Spleen (tissue), 11 donors: Measurements from ENCODE around the gene PPP6R3. TPM values are rescaled to one million over a fixed set of nuclear protein-coding genes. Genes with fewer than 3 reads are reported as not detected.

Experiments
- DNase-seq: peaks from one replicate; pipeline ENCODE4 v3.0.0-alpha.2; 2020
- H3K27ac ChIP-seq, 8 donors: fragments of 200-600 bp; sonication (generic) in 7 of 8; 1 replicate in 4 of 8; 2 replicates in 4 of 8; pipeline versions ENCODE4 v1.5.0 to v1.8.0; 2016 to 2021; ENCODE audit warnings: inconsistent platforms in 4 of 8, mild to moderate bottlenecking in 4 of 8, moderate library complexity in 1 of 8
- H3K27me3 ChIP-seq, 7 donors: fragments of 200-600 bp; sonication (generic) in 6 of 7; replicated peaks in 1 of 7; 1 replicate in 4 of 7; 2 replicates in 3 of 7; pipeline versions ENCODE4 v1.5.0 to v1.8.0; 2016 to 2021; ENCODE audit warnings: inconsistent platforms in 3 of 7, mild to moderate bottlenecking in 1 of 7
- H3K36me3 ChIP-seq, 6 donors: fragments of 200-600 bp; sonication (generic) in 5 of 6; 1 replicate in 4 of 6; 2 replicates in 2 of 6; pipeline versions ENCODE4 v1.5.0 to v1.8.0; 2016 to 2021; ENCODE audit warnings: inconsistent platforms in 2 of 6
- H3K4me1 ChIP-seq, 6 donors: fragments of 200-600 bp; sonication (generic) in 5 of 6; 1 replicate in 3 of 6; 2 replicates in 3 of 6; pipeline versions ENCODE4 v1.5.0 to v1.8.0; 2016 to 2021; ENCODE audit warnings: inconsistent platforms in 3 of 6
- H3K4me3 ChIP-seq, 8 donors: fragments of 200-600 bp; sonication (generic) in 7 of 8; 1 replicate in 4 of 8; 2 replicates in 4 of 8; pipeline versions ENCODE4 v1.5.0 to v1.8.0; 2016 to 2021; ENCODE audit warnings: inconsistent platforms in 4 of 8, mild to moderate bottlenecking in 4 of 8, moderate library complexity in 2 of 8
- H3K9me3 ChIP-seq, 8 donors: fragments of 200-600 bp; sonication (generic) in 7 of 8; 1 replicate in 4 of 8; 2 replicates in 4 of 8; pipeline versions ENCODE4 v1.5.0 to v1.8.0; 2016 to 2021; ENCODE audit warnings: inconsistent platforms in 4 of 8
- POLR2A ChIP-seq, 3 donors: fragments of 450-650 bp; IDR thresholded peaks; one replicate each; pipeline ENCODE4 v1.5.1; 2017; ENCODE audit warnings: antibody characterized with exemption in 3 of 3, mild to moderate bottlenecking in 1 of 3
- POLR2AphosphoS5 ChIP-seq, 3 donors: sonication (generic); formaldehyde crosslinking; IDR thresholded peaks; one replicate each; pipeline ENCODE4 v1.5.1; 2017; ENCODE audit warnings: antibody characterized with exemption in 3 of 3
- WGBS, 5 donors: extraction: QIAGEN DNeasy Blood & Tissue Kit in 3 of 5; methylation state at CpG; one replicate each; pipeline versions ENCODE4 v1.1.5 to v1.1.7; 2013 to 2018; 5-methylcytosine and 5-hydroxymethylcytosine counted together
- intact Hi-C: fragments of 100-400 bp; cut with DNase I; formaldehyde crosslinking; loops from one replicate; pipeline ENCODE4 v1.15.0; 2023; ENCODE audit warnings: low total_unique reads
- polyA plus RNA-seq, 3 donors: library from polyadenylated mRNA; stranded (reverse); fragments of 200-250 nt; gene quantifications; one replicate each; pipeline ENCODE4 v1.2.1, GENCODE V29; 2013
- total RNA-seq, 7 donors: library from RNA; depleted of rRNA in 3 of 7; stranded (reverse); fragments of >200 nt in 3 of 7; fragmentation: NEBNext Ultra II Directional in 4 of 7; extraction: Animal tissue kit (Norgen Biotek cat#: 25700) in 4 of 7; gene quantifications; one replicate each; pipeline versions ENCODE4 v1.1.0 to v1.2.1, GENCODE V29; 2016 to 2021
- TF ChIP-seq, protein P1 (sequence below), 11 experiments: fragments of 200-600 bp in 7 of 11; fragments of 450-650 bp in 4 of 11; sonication (generic) in 4 of 11; IDR thresholded peaks in 8 of 11; conservative IDR thresholded peaks in 3 of 11; 1 replicate in 7 of 11; 2 replicates in 4 of 11; pipeline versions ENCODE4 v1.4.0 to v1.8.0; 2016 to 2021; ENCODE audit warnings: antibody characterized with exemption in 11 of 11, inconsistent platforms in 4 of 11, mild to moderate bottlenecking in 1 of 11
- donor health status: healthy with polysubstance abuse.
- donor health status: DM: no; HTN: no; CAD: no; lungs with moderate emphysema.
- donor health status: DM: no; HTN: no; CAD: no.
- donor health status: Bipolar disorder and iron deficiency.
- donor health status: healthy.
- donor health status: DM: no; HTN: no; CAD: no.
- donor health status: DM: yes; HTN: yes; CAD: no.

Gene PPP6R3
- total and polyA plus RNA-seq, 10 donors, result 23.9 to 178 (median 122) TPM

- intact Hi-C loops, result no loop called here
- Histone ChIP-seq H3K4me3 (no peak overlapping the region), H3K9me3 (no peaks in the 10 kb centered on the region), H3K27me3 (no peaks in the 10 kb centered on the region), H3K27ac (no peak overlapping the region), H3K36me3 (peaks cover 0 to 29% (median 6%) of the 10 kb centered on the region in 6 donors), H3K4me1 (peaks cover 21 to 93% (median 59%) of the 10 kb centered on the region in 6 donors)
- DNase-seq, result no peak
- TF ChIP-seq POLR2AphosphoS5 (IDR thresholded peaks at IDR 0.05), result no peak
- TF ChIP-seq POLR2A (IDR thresholded peaks at IDR 0.05), result no peak
- TF ChIP-seq, protein P1, sequence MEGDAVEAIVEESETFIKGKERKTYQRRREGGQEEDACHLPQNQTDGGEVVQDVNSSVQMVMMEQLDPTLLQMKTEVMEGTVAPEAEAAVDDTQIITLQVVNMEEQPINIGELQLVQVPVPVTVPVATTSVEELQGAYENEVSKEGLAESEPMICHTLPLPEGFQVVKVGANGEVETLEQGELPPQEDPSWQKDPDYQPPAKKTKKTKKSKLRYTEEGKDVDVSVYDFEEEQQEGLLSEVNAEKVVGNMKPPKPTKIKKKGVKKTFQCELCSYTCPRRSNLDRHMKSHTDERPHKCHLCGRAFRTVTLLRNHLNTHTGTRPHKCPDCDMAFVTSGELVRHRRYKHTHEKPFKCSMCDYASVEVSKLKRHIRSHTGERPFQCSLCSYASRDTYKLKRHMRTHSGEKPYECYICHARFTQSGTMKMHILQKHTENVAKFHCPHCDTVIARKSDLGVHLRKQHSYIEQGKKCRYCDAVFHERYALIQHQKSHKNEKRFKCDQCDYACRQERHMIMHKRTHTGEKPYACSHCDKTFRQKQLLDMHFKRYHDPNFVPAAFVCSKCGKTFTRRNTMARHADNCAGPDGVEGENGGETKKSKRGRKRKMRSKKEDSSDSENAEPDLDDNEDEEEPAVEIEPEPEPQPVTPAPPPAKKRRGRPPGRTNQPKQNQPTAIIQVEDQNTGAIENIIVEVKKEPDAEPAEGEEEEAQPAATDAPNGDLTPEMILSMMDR (IDR thresholded peaks at IDR 0.05 in 8 of 11, conservative IDR thresholded peaks at IDR 0.05 in 3 of 11), result no peak
- WGBS, 5 donors, result 52 to 58% (median 55%) methylated on average over 4 of the region's 4 CpGs
Observed at GRCh38 chr11:68509066-68509465, 48.5 kb downstream of the PPP6R3 start.

GRCh38 chr11:68513930-68514487 lies 53.5 kb downstream of the PPP6R3 start:
- no peaks in the 10 kb centered on the region for H3K9me3 ChIP-seq
- H3K4me3 ChIP-seq, result no peak overlapping the region
- H3K36me3 ChIP-seq, result peaks cover 0 to 57% (median 12%) of the 10 kb centered on the region in 6 donors
- intact Hi-C loops, result no loop called here
- WGBS, 5 donors, result 88 to 92% (median 90%) methylated on average over 6 of the region's 6 CpGs
- no peaks in the 10 kb centered on the region for H3K27me3 ChIP-seq
- H3K27ac ChIP-seq, result no peak overlapping the region
- no peak for DNase-seq
- peaks cover 3 to 76% (median 25%) of the 10 kb centered on the region in 6 donors for H3K4me1 ChIP-seq
- TF ChIP-seq POLR2A (IDR thresholded peaks at IDR 0.05) (no peak), POLR2AphosphoS5 (IDR thresholded peaks at IDR 0.05) (peak in 1 of 3 donors; percentile 9)

- intact Hi-C loops, result no loop called here
- TF ChIP-seq, protein P1 (IDR thresholded peaks at IDR 0.05 in 8 of 11, conservative IDR thresholded peaks at IDR 0.05 in 3 of 11), result no peak
- no peak for TF ChIP-seq POLR2AphosphoS5 (IDR thresholded peaks at IDR 0.05)
- no peak for TF ChIP-seq POLR2A (IDR thresholded peaks at IDR 0.05)
- Histone ChIP-seq H3K27ac (no peak overlapping the region), H3K27me3 (no peaks in the 10 kb centered on the region), H3K36me3 (peaks cover 0 to 78% (median 36%) of the 10 kb centered on the region in 6 donors), H3K4me3 (no peak overlapping the region), H3K9me3 (no peaks in the 10 kb centered on the region), H3K4me1 (peaks cover 0 to 60% (median 13%) of the 10 kb centered on the region in 6 donors)
- 68 to 78% (median 71%) methylated on average over 5 of the region's 5 CpGs for WGBS, 5 donors
- no peak for DNase-seq
Observed at GRCh38 chr11:68517121-68517741, 56.7 kb downstream of the PPP6R3 start.

DNA sequence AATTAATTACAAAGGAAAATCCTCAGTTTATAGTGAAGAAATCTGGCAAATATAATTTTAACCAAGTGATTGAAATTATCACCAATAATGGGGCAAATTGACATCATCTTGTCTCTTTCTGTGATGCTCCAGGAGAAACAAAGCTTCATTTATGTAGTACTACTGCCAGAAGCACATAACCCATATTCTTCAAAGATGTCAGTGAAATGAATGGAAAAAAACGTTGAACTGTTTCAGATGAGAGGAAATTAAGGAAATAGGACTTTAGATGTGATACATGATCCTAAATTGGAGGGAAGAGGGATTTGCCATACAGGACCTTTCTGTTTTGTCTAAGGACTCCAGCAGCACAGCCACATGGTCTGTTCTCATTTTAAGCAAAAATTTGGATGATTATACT lies 57.6 kb downstream of the PPP6R3 start:
- DNase-seq, result no peak
- Histone ChIP-seq H3K27me3 (no peaks in the 10 kb centered on the region), H3K36me3 (peaks cover 0 to 78% (median 39%) of the 10 kb centered on the region in 6 donors), H3K4me3 (no peak overlapping the region), H3K27ac (no peak overlapping the region), H3K4me1 (peaks cover 0 to 53% (median 13%) of the 10 kb centered on the region in 6 donors), H3K9me3 (no peaks in the 10 kb centered on the region)
- intact Hi-C loops, result no loop called here
- TF ChIP-seq POLR2A (IDR thresholded peaks at IDR 0.05), result no peak
- TF ChIP-seq, protein P1 (IDR thresholded peaks at IDR 0.05 in 8 of 11, conservative IDR thresholded peaks at IDR 0.05 in 3 of 11), result no peak
- TF ChIP-seq POLR2AphosphoS5 (IDR thresholded peaks at IDR 0.05), result no peak
- WGBS, 5 donors, result 26 to 46% (median 40%) methylated on average over 1 of the region's 1 CpG
